ENCODE results near the gene ACO2.

- TF ChIP-seq, protein P1, sequence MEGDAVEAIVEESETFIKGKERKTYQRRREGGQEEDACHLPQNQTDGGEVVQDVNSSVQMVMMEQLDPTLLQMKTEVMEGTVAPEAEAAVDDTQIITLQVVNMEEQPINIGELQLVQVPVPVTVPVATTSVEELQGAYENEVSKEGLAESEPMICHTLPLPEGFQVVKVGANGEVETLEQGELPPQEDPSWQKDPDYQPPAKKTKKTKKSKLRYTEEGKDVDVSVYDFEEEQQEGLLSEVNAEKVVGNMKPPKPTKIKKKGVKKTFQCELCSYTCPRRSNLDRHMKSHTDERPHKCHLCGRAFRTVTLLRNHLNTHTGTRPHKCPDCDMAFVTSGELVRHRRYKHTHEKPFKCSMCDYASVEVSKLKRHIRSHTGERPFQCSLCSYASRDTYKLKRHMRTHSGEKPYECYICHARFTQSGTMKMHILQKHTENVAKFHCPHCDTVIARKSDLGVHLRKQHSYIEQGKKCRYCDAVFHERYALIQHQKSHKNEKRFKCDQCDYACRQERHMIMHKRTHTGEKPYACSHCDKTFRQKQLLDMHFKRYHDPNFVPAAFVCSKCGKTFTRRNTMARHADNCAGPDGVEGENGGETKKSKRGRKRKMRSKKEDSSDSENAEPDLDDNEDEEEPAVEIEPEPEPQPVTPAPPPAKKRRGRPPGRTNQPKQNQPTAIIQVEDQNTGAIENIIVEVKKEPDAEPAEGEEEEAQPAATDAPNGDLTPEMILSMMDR (tag by site-specific recombination; IDR thresholded peaks at IDR 0.05) = no peak
- TF ChIP-seq KLF9 (tag by site-specific recombination; IDR thresholded peaks at IDR 0.05; ENCODE audit: low read depth) (no peak), ZNF274 (IDR thresholded peaks at IDR 0.05; ENCODE audit: low read length) (no peak), ZNF274 (tag by site-specific recombination; IDR thresholded peaks at IDR 0.05; ENCODE audit: borderline replicate concordance) (no peak), ZNF138 (tag by site-specific recombination; IDR thresholded peaks at IDR 0.05; ENCODE audit: borderline replicate concordance) (no peak), ZNF292 (tag by site-specific recombination; IDR thresholded peaks at IDR 0.05; ENCODE audit: borderline replicate concordance, low read depth) (no peak), ZBTB8A (tag by site-specific recombination; IDR thresholded peaks at IDR 0.05) (no peak), ZNF416 (tag by site-specific recombination; IDR thresholded peaks at IDR 0.05) (no peak), EGR2 (tag by site-specific recombination; IDR thresholded peaks at IDR 0.05; ENCODE audit: low read depth) (no peak)
- TF ChIP-seq, protein P2, sequence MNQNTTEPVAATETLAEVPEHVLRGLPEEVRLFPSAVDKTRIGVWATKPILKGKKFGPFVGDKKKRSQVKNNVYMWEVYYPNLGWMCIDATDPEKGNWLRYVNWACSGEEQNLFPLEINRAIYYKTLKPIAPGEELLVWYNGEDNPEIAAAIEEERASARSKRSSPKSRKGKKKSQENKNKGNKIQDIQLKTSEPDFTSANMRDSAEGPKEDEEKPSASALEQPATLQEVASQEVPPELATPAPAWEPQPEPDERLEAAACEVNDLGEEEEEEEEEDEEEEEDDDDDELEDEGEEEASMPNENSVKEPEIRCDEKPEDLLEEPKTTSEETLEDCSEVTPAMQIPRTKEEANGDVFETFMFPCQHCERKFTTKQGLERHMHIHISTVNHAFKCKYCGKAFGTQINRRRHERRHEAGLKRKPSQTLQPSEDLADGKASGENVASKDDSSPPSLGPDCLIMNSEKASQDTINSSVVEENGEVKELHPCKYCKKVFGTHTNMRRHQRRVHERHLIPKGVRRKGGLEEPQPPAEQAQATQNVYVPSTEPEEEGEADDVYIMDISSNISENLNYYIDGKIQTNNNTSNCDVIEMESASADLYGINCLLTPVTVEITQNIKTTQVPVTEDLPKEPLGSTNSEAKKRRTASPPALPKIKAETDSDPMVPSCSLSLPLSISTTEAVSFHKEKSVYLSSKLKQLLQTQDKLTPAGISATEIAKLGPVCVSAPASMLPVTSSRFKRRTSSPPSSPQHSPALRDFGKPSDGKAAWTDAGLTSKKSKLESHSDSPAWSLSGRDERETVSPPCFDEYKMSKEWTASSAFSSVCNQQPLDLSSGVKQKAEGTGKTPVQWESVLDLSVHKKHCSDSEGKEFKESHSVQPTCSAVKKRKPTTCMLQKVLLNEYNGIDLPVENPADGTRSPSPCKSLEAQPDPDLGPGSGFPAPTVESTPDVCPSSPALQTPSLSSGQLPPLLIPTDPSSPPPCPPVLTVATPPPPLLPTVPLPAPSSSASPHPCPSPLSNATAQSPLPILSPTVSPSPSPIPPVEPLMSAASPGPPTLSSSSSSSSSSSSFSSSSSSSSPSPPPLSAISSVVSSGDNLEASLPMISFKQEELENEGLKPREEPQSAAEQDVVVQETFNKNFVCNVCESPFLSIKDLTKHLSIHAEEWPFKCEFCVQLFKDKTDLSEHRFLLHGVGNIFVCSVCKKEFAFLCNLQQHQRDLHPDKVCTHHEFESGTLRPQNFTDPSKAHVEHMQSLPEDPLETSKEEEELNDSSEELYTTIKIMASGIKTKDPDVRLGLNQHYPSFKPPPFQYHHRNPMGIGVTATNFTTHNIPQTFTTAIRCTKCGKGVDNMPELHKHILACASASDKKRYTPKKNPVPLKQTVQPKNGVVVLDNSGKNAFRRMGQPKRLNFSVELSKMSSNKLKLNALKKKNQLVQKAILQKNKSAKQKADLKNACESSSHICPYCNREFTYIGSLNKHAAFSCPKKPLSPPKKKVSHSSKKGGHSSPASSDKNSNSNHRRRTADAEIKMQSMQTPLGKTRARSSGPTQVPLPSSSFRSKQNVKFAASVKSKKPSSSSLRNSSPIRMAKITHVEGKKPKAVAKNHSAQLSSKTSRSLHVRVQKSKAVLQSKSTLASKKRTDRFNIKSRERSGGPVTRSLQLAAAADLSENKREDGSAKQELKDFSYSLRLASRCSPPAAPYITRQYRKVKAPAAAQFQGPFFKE (tag by site-specific recombination; IDR thresholded peaks at IDR 0.05; ENCODE audit: borderline replicate concordance) = no peak
Observed at GRCh38 chr22:41507330-41508063, 38.6 kb downstream of the ACO2 start.
